Measurements from ENCODE around the gene CAMKMT.

The CAMKMT gene

GRCh38 chr2:44747794-44748193 is 386.0 kb downstream of the CAMKMT start:
- H3K9me2 ChIP-seq (ENCODE audit: low read depth, low read length): no peaks in the 10 kb centered on the region
- no peak overlapping the region for H3K27ac ChIP-seq (ENCODE audit: low read depth, low read length, poor library complexity, severe bottlenecking)
- no peaks in the 10 kb centered on the region for H3F3A ChIP-seq (ENCODE audit: insufficient read depth, low read length)
- H3K9ac ChIP-seq (ENCODE audit: low read length): no peak overlapping the region
- H2AFZ ChIP-seq (ENCODE audit: low read length): no peak overlapping the region
- no peaks in the 10 kb centered on the region for H4K20me1 ChIP-seq (ENCODE audit: insufficient read depth, low read length)
- H3K36me3 ChIP-seq (ENCODE audit: insufficient read depth, low read length): no peaks in the 10 kb centered on the region
- TF ChIP-seq CTCF (IDR thresholded peaks at IDR 0.05; ENCODE audit: low read length) (no peak), EZH2 (IDR thresholded peaks at IDR 0.05; ENCODE audit: borderline replicate concordance, low read length) (no peak)
- no peaks in the 10 kb centered on the region for H3K9me3 ChIP-seq (ENCODE audit: low read length)
- H3K79me2 ChIP-seq (ENCODE audit: insufficient read depth, low read length): no peaks in the 10 kb centered on the region
- no peak overlapping the region for H3K4me3 ChIP-seq (ENCODE audit: low read depth, low read length, poor library complexity, severe bottlenecking)
- no peaks in the 10 kb centered on the region for H3K4me1 ChIP-seq (ENCODE audit: insufficient read depth, low read length, severe bottlenecking)
- H3K27me3 ChIP-seq (ENCODE audit: insufficient read depth, low read length): no peaks in the 10 kb centered on the region
- no peak overlapping the region for H3K4me2 ChIP-seq (ENCODE audit: low read length)

GRCh38 chr2:44751754-44752479 is 390.2 kb downstream of the CAMKMT start:
- Histone ChIP-seq H3K9ac (ENCODE audit: low read length) (no peak overlapping the region), H3K4me3 (ENCODE audit: low read depth, low read length, poor library complexity, severe bottlenecking) (no peak overlapping the region), H3K79me2 (ENCODE audit: insufficient read depth, low read length) (no peaks in the 10 kb centered on the region), H3K4me1 (ENCODE audit: insufficient read depth, low read length, severe bottlenecking) (no peaks in the 10 kb centered on the region), H3K4me2 (ENCODE audit: low read length) (no peak overlapping the region), H4K20me1 (ENCODE audit: insufficient read depth, low read length) (no peaks in the 10 kb centered on the region), H3K9me3 (ENCODE audit: low read length) (no peaks in the 10 kb centered on the region), H3K9me2 (ENCODE audit: low read depth, low read length) (no peaks in the 10 kb centered on the region), H3K27me3 (ENCODE audit: insufficient read depth, low read length) (no peaks in the 10 kb centered on the region), H2AFZ (ENCODE audit: low read length) (no peak overlapping the region), H3K36me3 (ENCODE audit: insufficient read depth, low read length) (no peaks in the 10 kb centered on the region), H3K27ac (ENCODE audit: low read depth, low read length, poor library complexity, severe bottlenecking) (no peak overlapping the region), H3F3A (ENCODE audit: insufficient read depth, low read length) (no peaks in the 10 kb centered on the region)
- TF ChIP-seq EZH2 (IDR thresholded peaks at IDR 0.05; ENCODE audit: borderline replicate concordance, low read length) (no peak), CTCF (IDR thresholded peaks at IDR 0.05; ENCODE audit: low read length) (no peak)

GRCh38 chr2:44752761-44753160 is 391.0 kb downstream of the CAMKMT start:
- Histone ChIP-seq H4K20me1 (ENCODE audit: insufficient read depth, low read length) (no peaks in the 10 kb centered on the region), H3K27me3 (ENCODE audit: insufficient read depth, low read length) (no peaks in the 10 kb centered on the region), H3K4me1 (ENCODE audit: insufficient read depth, low read length, severe bottlenecking) (no peaks in the 10 kb centered on the region), H2AFZ (ENCODE audit: low read length) (no peak overlapping the region), H3K79me2 (ENCODE audit: insufficient read depth, low read length) (no peaks in the 10 kb centered on the region), H3F3A (ENCODE audit: insufficient read depth, low read length) (no peaks in the 10 kb centered on the region), H3K9me3 (ENCODE audit: low read length) (no peaks in the 10 kb centered on the region), H3K9ac (ENCODE audit: low read length) (no peak overlapping the region), H3K9me2 (ENCODE audit: low read depth, low read length) (no peaks in the 10 kb centered on the region), H3K4me3 (ENCODE audit: low read depth, low read length, poor library complexity, severe bottlenecking) (no peak overlapping the region), H3K27ac (ENCODE audit: low read depth, low read length, poor library complexity, severe bottlenecking) (no peak overlapping the region), H3K36me3 (ENCODE audit: insufficient read depth, low read length) (no peaks in the 10 kb centered on the region), H3K4me2 (ENCODE audit: low read length) (no peak overlapping the region)
- no peak for TF ChIP-seq EZH2 (IDR thresholded peaks at IDR 0.05; ENCODE audit: borderline replicate concordance, low read length)
- no peak for TF ChIP-seq CTCF (IDR thresholded peaks at IDR 0.05; ENCODE audit: low read length)
